Inflammatory macrophage treated with lipopolysaccharide for 4 hours (primary cell): ENCODE results near the gene PSD.

Source experiments
- DNase-seq: peaks from one replicate; pipeline ENCODE4 v3.0.0-alpha.2; 2020

Gene PSD

DNA sequence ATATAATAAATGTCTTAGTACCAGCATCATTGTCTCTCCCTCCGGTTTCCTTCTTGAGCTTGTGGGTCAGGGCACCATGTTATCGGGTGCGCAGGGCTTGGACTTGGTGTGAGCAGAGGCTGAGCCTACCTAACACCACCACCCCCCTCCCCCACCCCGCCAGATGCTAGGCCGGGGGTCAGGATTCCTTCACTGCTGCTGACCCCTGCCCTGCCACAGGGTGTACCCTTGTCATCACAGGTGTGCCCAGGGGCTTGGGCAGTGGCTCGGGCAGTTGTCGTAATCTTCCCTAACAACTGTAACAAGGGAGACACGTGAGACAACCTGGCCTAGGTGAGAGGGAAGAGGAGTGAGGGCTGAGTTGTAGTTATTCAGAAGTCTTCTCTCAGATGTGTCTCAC, 35.7 kb downstream of the PSD start:
- DNase-seq: no peak

DNA sequence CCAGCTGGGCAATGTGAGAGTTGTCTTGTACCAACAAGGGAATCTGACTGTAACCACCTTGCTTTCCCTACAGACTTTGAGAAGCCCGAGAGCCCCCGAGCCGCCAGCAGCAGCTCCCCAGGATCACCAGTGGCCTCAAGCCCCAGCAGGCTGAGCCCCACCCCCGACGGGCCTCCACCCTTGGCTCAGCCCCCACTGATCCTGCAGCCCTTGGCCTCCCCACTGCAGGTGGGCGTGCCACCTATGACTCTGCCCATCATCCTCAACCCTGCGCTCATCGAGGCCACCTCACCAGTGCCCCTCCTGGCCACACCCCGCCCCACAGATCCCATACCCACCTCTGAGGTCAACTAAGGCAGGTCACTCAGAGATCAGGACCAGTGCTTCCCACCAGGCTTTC, 36.6 kb downstream of the PSD start:
- no peak for DNase-seq

DNA sequence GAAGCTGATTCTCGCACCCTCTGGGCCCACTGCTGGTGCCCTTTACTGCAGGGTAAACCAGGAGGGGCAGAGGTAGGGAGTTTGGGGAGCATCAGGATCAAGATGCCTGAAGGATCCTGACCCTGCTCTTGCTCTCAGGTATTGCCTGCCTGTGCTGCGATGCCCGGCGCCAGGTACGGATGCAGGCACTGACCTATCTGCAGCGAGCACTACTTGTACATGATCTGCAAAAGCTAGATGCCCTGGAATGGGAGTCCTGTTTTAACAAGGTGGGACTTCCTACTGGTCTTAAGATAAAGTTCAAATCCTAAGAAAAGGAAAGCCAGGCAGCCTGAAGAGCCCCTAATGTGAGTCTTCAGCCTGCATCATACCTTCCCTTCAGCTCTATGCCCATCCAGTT, 39.2 kb downstream of the PSD start:
- no peak for DNase-seq

DNA sequence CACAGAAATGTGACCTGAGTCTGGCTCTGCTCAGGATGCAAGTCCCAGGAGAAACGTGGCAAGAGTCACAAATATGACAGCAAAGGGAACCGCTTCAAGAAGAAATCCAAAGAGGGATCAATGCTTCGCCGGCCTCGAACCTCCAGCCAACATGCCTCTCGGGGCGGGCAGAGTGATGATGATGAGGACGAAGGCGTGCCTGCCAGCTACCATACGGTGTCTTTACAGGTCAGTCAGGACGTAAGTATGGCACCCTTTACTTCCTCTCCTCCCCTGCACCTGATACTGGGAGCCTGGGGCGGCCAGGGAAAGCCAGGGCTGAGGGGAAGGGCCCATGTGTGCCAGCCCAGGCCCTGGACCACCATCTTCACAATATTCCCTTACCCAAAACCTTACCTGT, 41.7 kb downstream of the PSD start:
- no peak for DNase-seq

DNA sequence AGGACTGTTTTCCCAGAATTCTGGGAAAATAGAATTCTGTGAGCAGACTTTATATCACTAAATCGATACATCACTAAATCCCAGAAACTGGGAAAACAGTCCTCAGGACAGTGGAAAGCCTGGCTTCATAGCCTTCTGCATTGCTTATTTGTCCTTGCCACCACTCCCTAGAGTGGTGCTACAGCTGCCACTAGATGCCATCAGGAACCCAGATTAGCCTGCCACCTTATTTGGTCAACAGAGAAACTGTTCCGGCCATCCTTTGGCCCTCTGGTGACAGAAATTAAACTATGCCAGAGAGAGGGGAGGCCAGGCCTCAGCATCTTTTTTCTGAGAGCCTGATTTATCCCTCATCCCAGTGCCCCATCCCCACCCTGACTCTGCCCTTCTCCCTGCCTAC, 42.7 kb downstream of the PSD start:
- no peak for DNase-seq

DNA sequence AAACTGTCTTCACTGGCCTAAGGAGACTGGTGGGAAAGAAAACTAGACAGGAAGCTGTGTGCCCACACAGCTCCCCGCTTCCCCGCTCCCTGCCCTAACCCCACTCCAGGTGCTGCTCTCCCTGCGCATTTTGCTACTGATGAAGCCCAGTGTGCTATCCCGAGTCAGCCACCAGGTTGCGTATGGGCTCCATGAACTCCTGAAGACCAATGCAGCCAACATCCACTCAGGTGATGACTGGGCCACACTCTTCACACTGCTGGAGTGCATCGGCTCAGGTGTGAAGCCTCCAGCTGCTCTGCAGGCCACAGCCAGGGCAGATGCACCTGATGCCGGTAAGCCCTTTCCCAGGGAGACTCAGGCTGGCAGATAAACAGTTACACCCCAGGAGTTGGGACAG, 43.3 kb downstream of the PSD start:
- DNase-seq: no peak

DNA sequence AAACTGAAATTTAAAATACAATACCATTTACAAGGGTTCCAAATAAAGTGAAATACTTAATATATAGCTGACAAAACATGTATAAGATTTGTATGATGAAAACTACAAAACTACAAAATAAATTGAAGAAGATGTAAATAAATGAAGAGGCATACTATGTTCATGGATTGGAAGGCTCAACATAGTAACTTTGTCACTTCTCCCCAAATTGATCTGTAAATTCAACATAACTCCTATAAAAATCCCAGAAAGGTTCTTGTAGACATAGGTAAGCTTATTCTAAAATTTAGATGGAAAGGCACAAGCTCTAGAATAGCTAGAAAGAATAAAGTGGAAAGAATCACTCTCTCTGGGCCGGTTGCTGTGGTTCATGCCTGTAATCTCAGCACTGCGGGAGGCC, 47.3 kb downstream of the PSD start:
- no peak for DNase-seq

DNA sequence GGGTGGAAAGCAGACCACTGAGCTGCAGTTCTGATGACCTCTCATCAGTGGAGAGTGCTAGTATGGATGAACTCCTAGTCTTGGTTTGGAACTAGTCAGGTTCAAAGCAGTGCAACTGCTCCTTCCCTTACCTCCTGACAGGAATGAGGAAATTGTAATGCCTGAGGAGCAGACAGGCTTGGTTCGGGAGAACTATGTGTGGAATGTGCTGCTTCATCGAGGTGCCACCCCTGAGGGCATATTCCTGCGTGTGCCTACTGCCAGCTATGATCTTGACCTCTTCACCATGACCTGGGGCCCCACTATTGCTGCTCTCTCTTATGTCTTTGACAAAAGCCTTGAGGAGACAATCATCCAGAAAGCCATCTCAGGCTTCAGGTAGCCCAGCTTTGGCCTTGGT, 50.5 kb downstream of the PSD start:
- no peak for DNase-seq

DNA sequence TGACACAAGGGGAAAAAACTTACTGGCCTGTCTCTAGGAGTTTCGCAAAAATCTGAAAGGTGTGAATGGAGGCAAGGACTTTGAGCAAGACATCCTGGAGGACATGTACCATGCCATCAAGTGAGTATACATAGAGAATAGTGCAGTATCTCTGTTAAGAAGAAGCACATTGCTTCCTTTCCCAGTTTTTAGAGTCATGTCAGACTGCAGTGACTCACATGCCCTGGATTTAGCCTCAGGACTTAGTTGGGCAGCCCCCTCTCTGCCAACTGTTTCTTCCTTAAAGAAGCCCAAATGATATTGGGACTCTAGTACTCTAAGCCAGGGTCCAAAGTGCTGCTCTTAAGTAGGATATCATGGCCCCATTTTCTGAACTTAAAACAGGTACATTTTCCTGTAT, 51.1 kb downstream of the PSD start:
- DNase-seq: no peak

DNA sequence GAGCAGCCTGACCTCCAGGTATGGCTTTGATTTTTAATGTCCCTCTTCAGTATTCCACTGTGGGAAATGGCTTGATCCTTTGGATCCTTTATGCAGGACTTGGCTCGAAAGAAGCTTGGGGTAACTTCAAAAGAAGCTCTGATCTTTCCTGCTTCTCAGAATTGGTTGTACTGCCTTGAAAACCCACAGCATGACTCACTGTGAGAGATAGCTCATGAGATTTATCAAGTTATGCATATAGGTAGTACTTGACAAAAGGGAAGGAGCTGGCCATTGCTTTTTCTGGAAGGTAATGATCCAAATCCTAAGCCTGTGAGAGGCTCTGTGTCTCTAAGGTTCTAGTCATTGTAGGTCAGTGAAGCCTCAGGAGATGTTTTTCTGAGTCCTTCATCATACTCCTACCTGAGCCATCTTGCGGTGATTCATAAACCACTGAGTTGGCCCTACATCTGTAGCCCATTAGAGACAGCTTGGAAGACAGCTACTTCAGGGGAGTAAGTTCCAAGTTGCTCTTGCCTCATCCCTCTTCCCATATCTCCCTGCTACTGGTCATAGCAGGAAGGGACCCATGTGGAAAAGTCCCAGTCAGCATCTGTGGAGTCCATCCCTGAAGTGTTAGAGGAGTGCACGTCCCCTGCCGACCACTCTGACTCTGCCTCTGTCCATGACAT, 59.7 kb downstream of the PSD start:
- no peak for DNase-seq

DNA sequence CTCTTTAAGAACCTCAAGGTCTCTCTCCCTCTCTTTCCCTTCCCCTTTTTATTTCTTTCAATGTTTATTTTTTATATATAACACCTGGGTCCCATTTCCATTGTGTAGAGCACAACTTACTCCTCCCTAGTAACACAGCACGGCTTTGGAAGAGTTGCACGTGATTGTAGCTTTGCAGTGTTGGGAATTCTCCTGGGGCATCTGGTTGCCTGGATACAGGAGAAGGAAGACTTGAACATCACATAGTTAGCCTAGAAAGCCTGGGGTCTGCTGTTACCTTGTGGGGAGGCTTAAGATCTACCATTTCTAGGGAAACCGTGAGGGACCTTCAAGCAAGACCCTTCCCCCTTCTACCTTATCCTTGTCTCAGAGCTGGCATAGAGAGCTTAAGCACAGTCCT, 64.1 kb downstream of the PSD start:
- DNase-seq: no peak
